A549 (cell line): Measurements from ENCODE around the gene CCDC60. TPM values are rescaled to one million over a fixed set of nuclear protein-coding genes. Genes with fewer than 3 reads are reported as not detected.

Experiments used
- ATAC-seq, 2 experiments: fragments of 200-7000 bp in 1 of 2; fragments of >200 bp in 1 of 2; cut with Nextera tagmentation in 1 of 2; cut with Tn5 transposase in 1 of 2; 3 replicates each; pipeline versions ENCODE4 v1.8.0 to v1.9.1; 2018 to 2020; ENCODE audit warnings: mild to moderate bottlenecking in 1 of 2, moderate library complexity in 1 of 2
- CTCF ChIA-PET: fragments of 300-600 bp; sonication (Branson Sonifier 250); formaldehyde crosslinking; extraction: SDS; loops from one replicate; lab custom pipeline; 2021; ENCODE audit warnings: antibody characterized with exemption, inconsistent platforms; lab: Yijun Ruan, JAX
- POLR2A ChIA-PET: fragments of 350-600 bp; formaldehyde crosslinking; extraction: SDS; loops from one replicate; lab custom pipeline; 2021; ENCODE audit warnings: antibody characterized with exemption, inconsistent platforms; lab: Yijun Ruan, JAX
- DNase-seq, 2 experiments: peaks; one replicate each; pipeline versions ENCODE4 v3.0.0 to v3.0.0-alpha.2; 2011 to 2016; ENCODE audit warnings: low read depth in 1 of 2, low spot score in 1 of 2
- FAIRE-seq: peaks from 2 replicates; lab custom pipeline; 2011; peaks lifted over from hg19 to GRCh38; lab: Jason Lieb, UNC
- H3K27ac ChIP-seq, 2 experiments: fragments of >200 bp; sonication (Bioruptor Twin); formaldehyde crosslinking; 3 replicates each; pipeline ENCODE4 v1.5.1; 2016 to 2017
- H3K4me1 ChIP-seq: fragments of >200 bp; sonication (Bioruptor Twin); formaldehyde crosslinking; 3 replicates; pipeline ENCODE4 v1.6.1; 2016
- H3K4me2 ChIP-seq: fragments of >200 bp; sonication (Bioruptor Twin); formaldehyde crosslinking; 3 replicates; pipeline ENCODE4 v1.6.1; 2016
- H3K4me3 ChIP-seq: fragments of >200 bp; sonication (Bioruptor Twin); formaldehyde crosslinking; 3 replicates; pipeline ENCODE4 v1.5.1; 2016
- H3K9me3 ChIP-seq: fragments of >200 bp; sonication (Bioruptor Twin); formaldehyde crosslinking; 3 replicates; pipeline ENCODE4 v1.6.1; 2016
- CEBPB ChIP-seq, 2 experiments: fragments of >200 bp in 1 of 2; sonication (Bioruptor Twin) in 1 of 2; formaldehyde crosslinking in 1 of 2; IDR thresholded peaks; 2 replicates each; pipeline ENCODE4 v1.6.1; 2012 to 2016
- EHF ChIP-seq: fragments of 250-450 bp; sonication (Bioruptor Pico); IDR thresholded peaks from 2 replicates; pipeline ENCODE4 v1.5.0; 2020; ENCODE audit warnings: mild to moderate bottlenecking
- EP300 ChIP-seq, 2 experiments: fragments of >200 bp; sonication (Bioruptor Twin); formaldehyde crosslinking; IDR thresholded peaks; 2 replicates in 1 of 2; 3 replicates in 1 of 2; pipeline ENCODE4 v1.6.1; 2016 to 2017
- FOSB ChIP-seq: fragments of 250-450 bp; sonication (Bioruptor Pico); IDR thresholded peaks from 2 replicates; pipeline ENCODE4 v1.5.0; 2020; ENCODE audit warnings: mild to moderate bottlenecking, moderate library complexity
- HOXB13 ChIP-seq: fragments of 250-450 bp; sonication (Bioruptor Pico); IDR thresholded peaks from 2 replicates; pipeline ENCODE4 v1.5.0; 2020; ENCODE audit warnings: low read depth, mild to moderate bottlenecking, moderate library complexity
- JUNB ChIP-seq: fragments of >200 bp; sonication (Bioruptor Twin); formaldehyde crosslinking; IDR thresholded peaks from 2 replicates; pipeline ENCODE4 v1.6.1; 2016
- NR3C1 ChIP-seq: fragments of >200 bp; sonication (Bioruptor Twin); formaldehyde crosslinking; IDR thresholded peaks from 3 replicates; pipeline ENCODE4 v1.6.1; 2017
- POLR2A ChIP-seq: IDR thresholded peaks from 2 replicates; pipeline ENCODE4 v1.6.1; 2012; ENCODE audit warnings: mild to moderate bottlenecking, low read length
- RARB ChIP-seq: fragments of 250-450 bp; sonication (Bioruptor Pico); IDR thresholded peaks from 2 replicates; pipeline ENCODE4 v1.8.0; 2021; ENCODE audit warnings: mild to moderate bottlenecking, moderate library complexity
- RNF2 ChIP-seq: fragments of 200-600 bp; sonication (generic); IDR thresholded peaks from 2 replicates; pipeline ENCODE4 v1.6.1; 2016; ENCODE audit warnings: low read depth, mild to moderate bottlenecking, antibody characterized with exemption, moderate library complexity, borderline replicate concordance
- TFCP2L1 ChIP-seq: fragments of 250-450 bp; sonication (Bioruptor Pico); IDR thresholded peaks from 2 replicates; pipeline ENCODE4 v1.5.0; 2021; ENCODE audit warnings: mild to moderate bottlenecking
- ZC3H11A ChIP-seq: fragments of 450-650 bp; IDR thresholded peaks from 2 replicates; pipeline ENCODE4 v1.6.1; 2014; ENCODE audit warnings: antibody characterized with exemption, mild to moderate bottlenecking
- ZFP36 ChIP-seq: fragments of 450-650 bp; IDR thresholded peaks from 2 replicates; pipeline ENCODE4 v1.6.1; 2014; ENCODE audit warnings: borderline replicate concordance; ENCODE audit not compliant: partially characterized antibody
- WGBS: methylation state at CpG from one replicate; pipeline ENCODE4 v1.1.6; 2017; ENCODE audit errors: missing lambda C conversion rate; 5-methylcytosine and 5-hydroxymethylcytosine counted together
- polyA plus RNA-seq, 4 experiments: library from polyadenylated mRNA; depleted of rRNA in 3 of 4; stranded (reverse); fragments of >200 nt; fragmentation: RNase III in 1 of 4; extraction: RNeasy Plus Mini Kit Qiagen cat#74134 plus additional on column Dnase treatment in 1 of 4; gene quantifications; 2 replicates in 3 of 4; 3 replicates in 1 of 4; pipeline ENCODE4 v1.2.3, GENCODE V29; 2011 to 2017
- TF ChIP-seq, protein P1 (sequence below): fragments of 200-600 bp; sonication (generic); IDR thresholded peaks from 2 replicates; pipeline ENCODE4 v1.6.1; 2016; ENCODE audit warnings: antibody characterized with exemption, mild to moderate bottlenecking, moderate library complexity
- TF ChIP-seq, protein P2 (sequence below): IDR thresholded peaks from 2 replicates; pipeline ENCODE4 v1.6.1; 2012; ENCODE audit warnings: low read depth, borderline replicate concordance
- TF ChIP-seq, protein P3 (sequence below): fragments of >200 bp; sonication (Bioruptor Twin); formaldehyde crosslinking; IDR thresholded peaks from 3 replicates; pipeline ENCODE4 v1.5.1; 2016

CCDC60 gene
- polyA plus RNA-seq, 2 of the 4 experiments (the other 2 are of a cell fraction): 0.09 TPM; not detected in 1

DNA sequence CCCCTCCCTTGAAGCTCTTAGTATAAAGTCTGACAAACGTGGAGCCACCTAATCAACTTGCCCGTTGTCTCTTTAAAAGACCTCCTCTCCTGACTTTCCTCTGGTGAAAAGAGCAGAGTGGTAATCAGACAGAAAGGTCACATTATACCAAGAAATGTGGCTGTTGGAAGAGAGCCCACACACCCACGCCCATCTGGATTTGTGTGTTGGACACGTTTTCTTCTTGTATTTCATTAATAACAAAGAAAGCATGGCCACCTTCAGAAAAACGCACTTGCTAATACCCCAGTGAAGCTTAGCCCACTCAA, 41.3 kb downstream of the CCDC60 start:
- Histone ChIP-seq H3K9me3 (no peaks in the 10 kb centered on the region), H3K4me3 (no peak overlapping the region)
- under 1% methylated on average over 5 of the region's 5 CpGs for WGBS
- no peak for FAIRE-seq
- POLR2A ChIA-PET: no interaction called here
- TF ChIP-seq, protein P1, sequence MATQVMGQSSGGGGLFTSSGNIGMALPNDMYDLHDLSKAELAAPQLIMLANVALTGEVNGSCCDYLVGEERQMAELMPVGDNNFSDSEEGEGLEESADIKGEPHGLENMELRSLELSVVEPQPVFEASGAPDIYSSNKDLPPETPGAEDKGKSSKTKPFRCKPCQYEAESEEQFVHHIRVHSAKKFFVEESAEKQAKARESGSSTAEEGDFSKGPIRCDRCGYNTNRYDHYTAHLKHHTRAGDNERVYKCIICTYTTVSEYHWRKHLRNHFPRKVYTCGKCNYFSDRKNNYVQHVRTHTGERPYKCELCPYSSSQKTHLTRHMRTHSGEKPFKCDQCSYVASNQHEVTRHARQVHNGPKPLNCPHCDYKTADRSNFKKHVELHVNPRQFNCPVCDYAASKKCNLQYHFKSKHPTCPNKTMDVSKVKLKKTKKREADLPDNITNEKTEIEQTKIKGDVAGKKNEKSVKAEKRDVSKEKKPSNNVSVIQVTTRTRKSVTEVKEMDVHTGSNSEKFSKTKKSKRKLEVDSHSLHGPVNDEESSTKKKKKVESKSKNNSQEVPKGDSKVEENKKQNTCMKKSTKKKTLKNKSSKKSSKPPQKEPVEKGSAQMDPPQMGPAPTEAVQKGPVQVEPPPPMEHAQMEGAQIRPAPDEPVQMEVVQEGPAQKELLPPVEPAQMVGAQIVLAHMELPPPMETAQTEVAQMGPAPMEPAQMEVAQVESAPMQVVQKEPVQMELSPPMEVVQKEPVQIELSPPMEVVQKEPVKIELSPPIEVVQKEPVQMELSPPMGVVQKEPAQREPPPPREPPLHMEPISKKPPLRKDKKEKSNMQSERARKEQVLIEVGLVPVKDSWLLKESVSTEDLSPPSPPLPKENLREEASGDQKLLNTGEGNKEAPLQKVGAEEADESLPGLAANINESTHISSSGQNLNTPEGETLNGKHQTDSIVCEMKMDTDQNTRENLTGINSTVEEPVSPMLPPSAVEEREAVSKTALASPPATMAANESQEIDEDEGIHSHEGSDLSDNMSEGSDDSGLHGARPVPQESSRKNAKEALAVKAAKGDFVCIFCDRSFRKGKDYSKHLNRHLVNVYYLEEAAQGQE: no peak
- TF ChIP-seq EHF (CRISPR knock-in tag): no peak
- TF ChIP-seq, all 56 proteins: peak for 0
- Histone ChIP-seq H3K4me2 (no peak overlapping the region), H3K4me1 (no peaks in the 10 kb centered on the region), H3K27ac (no peak overlapping the region)
- no peak for ATAC-seq
- CTCF ChIA-PET: interaction anchor here (0.5 kb wide), 1 partner anchor 13 kb away, joined by 3 read pairs; no protein-coding TSS in a partner anchor
- DNase-seq: no peak

DNA sequence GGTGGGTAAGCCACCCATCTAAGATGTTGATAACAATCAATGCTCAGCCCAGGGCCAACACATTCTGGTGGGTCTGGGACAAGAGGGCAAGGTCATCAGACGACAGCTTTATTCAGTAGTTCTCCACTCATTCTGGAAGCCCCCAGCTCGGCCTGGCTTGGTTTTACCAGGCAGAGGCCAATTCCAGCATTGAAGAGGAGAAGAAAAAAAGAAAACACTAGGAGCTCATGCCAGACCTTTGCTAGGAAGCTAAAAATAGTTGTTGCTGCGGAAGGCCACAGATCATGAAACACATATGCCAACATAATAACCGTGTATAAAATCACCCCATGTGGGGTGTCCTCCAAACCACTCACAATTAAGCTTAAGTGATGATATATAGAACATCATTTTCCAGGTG, 44.4 kb downstream of the CCDC60 start:
- 12% methylated on average over 4 of the region's 4 CpGs for WGBS
- Histone ChIP-seq H3K4me2 (no peak overlapping the region), H3K9me3 (no peaks in the 10 kb centered on the region), H3K27ac (no peak overlapping the region), H3K4me3 (no peak overlapping the region), H3K4me1 (no peaks in the 10 kb centered on the region)
- FAIRE-seq (no peak), ATAC-seq (no peak), DNase-seq (no peak)
- POLR2A ChIA-PET: no interaction called here
- no peak for TF ChIP-seq POLR2A
- TF ChIP-seq, protein P2, sequence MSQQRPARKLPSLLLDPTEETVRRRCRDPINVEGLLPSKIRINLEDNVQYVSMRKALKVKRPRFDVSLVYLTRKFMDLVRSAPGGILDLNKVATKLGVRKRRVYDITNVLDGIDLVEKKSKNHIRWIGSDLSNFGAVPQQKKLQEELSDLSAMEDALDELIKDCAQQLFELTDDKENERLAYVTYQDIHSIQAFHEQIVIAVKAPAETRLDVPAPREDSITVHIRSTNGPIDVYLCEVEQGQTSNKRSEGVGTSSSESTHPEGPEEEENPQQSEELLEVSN: no peak
- TF ChIP-seq RARB (CRISPR knock-in tag): no peak
- TF ChIP-seq NR3C1: no peak
- no peak for TF ChIP-seq ZFP36
- no peak for TF ChIP-seq HOXB13
- no peak for TF ChIP-seq CEBPB (IDR thresholded peaks at IDR 0.05)
- TF ChIP-seq ZC3H11A: no peak
- TF ChIP-seq TFCP2L1: no peak
- no peak for TF ChIP-seq RNF2
- TF ChIP-seq, protein P3, sequence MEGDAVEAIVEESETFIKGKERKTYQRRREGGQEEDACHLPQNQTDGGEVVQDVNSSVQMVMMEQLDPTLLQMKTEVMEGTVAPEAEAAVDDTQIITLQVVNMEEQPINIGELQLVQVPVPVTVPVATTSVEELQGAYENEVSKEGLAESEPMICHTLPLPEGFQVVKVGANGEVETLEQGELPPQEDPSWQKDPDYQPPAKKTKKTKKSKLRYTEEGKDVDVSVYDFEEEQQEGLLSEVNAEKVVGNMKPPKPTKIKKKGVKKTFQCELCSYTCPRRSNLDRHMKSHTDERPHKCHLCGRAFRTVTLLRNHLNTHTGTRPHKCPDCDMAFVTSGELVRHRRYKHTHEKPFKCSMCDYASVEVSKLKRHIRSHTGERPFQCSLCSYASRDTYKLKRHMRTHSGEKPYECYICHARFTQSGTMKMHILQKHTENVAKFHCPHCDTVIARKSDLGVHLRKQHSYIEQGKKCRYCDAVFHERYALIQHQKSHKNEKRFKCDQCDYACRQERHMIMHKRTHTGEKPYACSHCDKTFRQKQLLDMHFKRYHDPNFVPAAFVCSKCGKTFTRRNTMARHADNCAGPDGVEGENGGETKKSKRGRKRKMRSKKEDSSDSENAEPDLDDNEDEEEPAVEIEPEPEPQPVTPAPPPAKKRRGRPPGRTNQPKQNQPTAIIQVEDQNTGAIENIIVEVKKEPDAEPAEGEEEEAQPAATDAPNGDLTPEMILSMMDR: no peak
- TF ChIP-seq, protein P1: no peak
- no peak for TF ChIP-seq EP300 (IDR thresholded peaks at IDR 0.05)
- TF ChIP-seq JUNB: no peak
- no peak for TF ChIP-seq FOSB
- CTCF ChIA-PET: interaction anchor here (0.9 to 1.7 kb wide), 2 partner anchors 12 kb away, joined by 3 read pairs; no protein-coding TSS in a partner anchor
